ENCODE results near the gene PRSS22. TPM values are rescaled to one million over a fixed set of nuclear protein-coding genes. Genes with fewer than 3 reads are reported as not detected.

PRSS22 gene
- total and polyA plus RNA-seq, 4 donors: 11.5 to 34.1 (median 28.7) TPM

- no peak for TF ChIP-seq CTCF (IDR thresholded peaks at IDR 0.05; ENCODE audit: control extremely low read depth, extremely low read depth)
- no peaks in the 10 kb centered on the region for H3K36me3 ChIP-seq (ENCODE audit: control insufficient read depth in 4 of 4, insufficient read depth in 4 of 4, low read length in 4 of 4)
- H3K27ac ChIP-seq (ENCODE audit: low read depth in 1 of 2, low read length in 1 of 2): no peak overlapping the region
- H3K4me1 ChIP-seq (ENCODE audit: control insufficient read depth in 5 of 5, insufficient read depth in 5 of 5, low read length in 5 of 5): peaks cover 0 to 13% (median 0%) of the 10 kb centered on the region in 5 donors
- 90% methylated on average over 17 of the region's 17 CpGs for WGBS, 2 donors
- DNase-seq: no peak
- no peak for ATAC-seq (ENCODE audit: insufficient read depth, low FRiP score)
- no peaks in the 10 kb centered on the region for H3K9me3 ChIP-seq (ENCODE audit: control insufficient read depth in 4 of 4, insufficient read depth in 3 of 4, low read length in 3 of 4)
- H3K9ac ChIP-seq (ENCODE audit: insufficient read depth in 1 of 2, low read length in 2 of 2): no peak overlapping the region
- H3K27me3 ChIP-seq (ENCODE audit: control insufficient read depth in 3 of 3, insufficient read depth in 3 of 3, low read length in 2 of 3): no peaks in the 10 kb centered on the region
- no peak overlapping the region for H3K4me3 ChIP-seq
Observed at GRCh38 chr16:2828876-2829430, 29.0 kb downstream of the PRSS22 start.

GRCh38 chr16:2828521-2828840, 29.5 kb downstream of the PRSS22 start:
- no peak for TF ChIP-seq CTCF (IDR thresholded peaks at IDR 0.05; ENCODE audit: control extremely low read depth, extremely low read depth)
- H3K4me3 ChIP-seq: no peak overlapping the region
- WGBS, 2 donors: 87 to 96% methylated on average over 8 of the region's 8 CpGs
- no peaks in the 10 kb centered on the region for H3K9me3 ChIP-seq (ENCODE audit: control insufficient read depth in 4 of 4, insufficient read depth in 3 of 4, low read length in 3 of 4)
- H3K36me3 ChIP-seq (ENCODE audit: control insufficient read depth in 4 of 4, insufficient read depth in 4 of 4, low read length in 4 of 4): no peaks in the 10 kb centered on the region
- no peak overlapping the region for H3K9ac ChIP-seq (ENCODE audit: insufficient read depth in 1 of 2, low read length in 2 of 2)
- DNase-seq (no peak), ATAC-seq (ENCODE audit: insufficient read depth, low FRiP score) (no peak)
- H3K4me1 ChIP-seq (ENCODE audit: control insufficient read depth in 5 of 5, insufficient read depth in 5 of 5, low read length in 5 of 5): peaks cover 0 to 13% (median 0%) of the 10 kb centered on the region in 5 donors
- H3K27ac ChIP-seq (ENCODE audit: low read depth in 1 of 2, low read length in 1 of 2): no peak overlapping the region
- no peaks in the 10 kb centered on the region for H3K27me3 ChIP-seq (ENCODE audit: control insufficient read depth in 3 of 3, insufficient read depth in 3 of 3, low read length in 2 of 3)

GRCh38 chr16:2827831-2828520, 30.0 kb downstream of the PRSS22 start:
- Histone ChIP-seq H3K27me3 (ENCODE audit: control insufficient read depth in 3 of 3, insufficient read depth in 3 of 3, low read length in 2 of 3) (no peaks in the 10 kb centered on the region), H3K4me3 (no peak overlapping the region), H3K4me1 (ENCODE audit: control insufficient read depth in 5 of 5, insufficient read depth in 5 of 5, low read length in 5 of 5) (peaks cover 0 to 13% (median 0%) of the 10 kb centered on the region in 5 donors), H3K27ac (ENCODE audit: low read depth in 1 of 2, low read length in 1 of 2) (no peak overlapping the region), H3K36me3 (ENCODE audit: control insufficient read depth in 4 of 4, insufficient read depth in 4 of 4, low read length in 4 of 4) (no peaks in the 10 kb centered on the region), H3K9ac (ENCODE audit: insufficient read depth in 1 of 2, low read length in 2 of 2) (no peak overlapping the region), H3K9me3 (ENCODE audit: control insufficient read depth in 4 of 4, insufficient read depth in 3 of 4, low read length in 3 of 4) (no peaks in the 10 kb centered on the region)
- 83 to 85% methylated on average over 14 of the region's 14 CpGs for WGBS, 2 donors
- ATAC-seq (ENCODE audit: insufficient read depth, low FRiP score) (no peak), DNase-seq (no peak)
- no peak for TF ChIP-seq CTCF (IDR thresholded peaks at IDR 0.05; ENCODE audit: control extremely low read depth, extremely low read depth)

Data from lung (tissue), 12 donors.